Measurements from ENCODE around the gene PFKL. TPM values are rescaled to one million over a fixed set of nuclear protein-coding genes. Genes with fewer than 3 reads are reported as not detected.

PFKL gene
- total and polyA plus RNA-seq, 2 experiments from 2014 or later = 40.3 to 106 TPM

DNA sequence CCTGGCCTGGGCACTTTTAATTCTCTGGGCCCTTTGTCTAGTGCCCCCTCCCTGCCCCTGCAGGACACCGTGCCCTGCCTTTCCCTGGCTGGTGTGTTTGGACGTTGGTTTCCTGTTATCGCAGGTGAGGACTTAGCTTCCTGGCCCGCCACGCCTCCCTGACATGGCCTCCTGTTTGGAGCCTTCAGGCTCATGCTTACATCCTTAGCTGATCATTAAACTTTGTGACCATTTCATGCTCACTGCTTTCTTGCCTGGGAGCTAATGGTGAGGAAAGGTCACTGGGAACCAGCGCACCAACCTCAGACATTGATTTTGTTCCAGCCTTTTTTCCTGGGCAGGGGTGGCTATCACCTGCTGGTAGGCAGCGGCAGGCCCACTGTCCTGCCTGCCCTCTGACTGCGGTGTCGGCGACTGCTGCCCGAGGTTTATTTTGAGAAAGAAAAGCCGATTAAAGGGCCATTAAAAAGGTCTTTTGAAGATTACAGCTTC lies 3.7 kb downstream of the PFKL start (continued):
- TF ChIP-seq, protein P1, sequence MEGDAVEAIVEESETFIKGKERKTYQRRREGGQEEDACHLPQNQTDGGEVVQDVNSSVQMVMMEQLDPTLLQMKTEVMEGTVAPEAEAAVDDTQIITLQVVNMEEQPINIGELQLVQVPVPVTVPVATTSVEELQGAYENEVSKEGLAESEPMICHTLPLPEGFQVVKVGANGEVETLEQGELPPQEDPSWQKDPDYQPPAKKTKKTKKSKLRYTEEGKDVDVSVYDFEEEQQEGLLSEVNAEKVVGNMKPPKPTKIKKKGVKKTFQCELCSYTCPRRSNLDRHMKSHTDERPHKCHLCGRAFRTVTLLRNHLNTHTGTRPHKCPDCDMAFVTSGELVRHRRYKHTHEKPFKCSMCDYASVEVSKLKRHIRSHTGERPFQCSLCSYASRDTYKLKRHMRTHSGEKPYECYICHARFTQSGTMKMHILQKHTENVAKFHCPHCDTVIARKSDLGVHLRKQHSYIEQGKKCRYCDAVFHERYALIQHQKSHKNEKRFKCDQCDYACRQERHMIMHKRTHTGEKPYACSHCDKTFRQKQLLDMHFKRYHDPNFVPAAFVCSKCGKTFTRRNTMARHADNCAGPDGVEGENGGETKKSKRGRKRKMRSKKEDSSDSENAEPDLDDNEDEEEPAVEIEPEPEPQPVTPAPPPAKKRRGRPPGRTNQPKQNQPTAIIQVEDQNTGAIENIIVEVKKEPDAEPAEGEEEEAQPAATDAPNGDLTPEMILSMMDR (conservative IDR thresholded peaks at IDR 0.05; ENCODE audit: low read depth in 2 of 2) = no peak
- TF ChIP-seq, protein P2, sequence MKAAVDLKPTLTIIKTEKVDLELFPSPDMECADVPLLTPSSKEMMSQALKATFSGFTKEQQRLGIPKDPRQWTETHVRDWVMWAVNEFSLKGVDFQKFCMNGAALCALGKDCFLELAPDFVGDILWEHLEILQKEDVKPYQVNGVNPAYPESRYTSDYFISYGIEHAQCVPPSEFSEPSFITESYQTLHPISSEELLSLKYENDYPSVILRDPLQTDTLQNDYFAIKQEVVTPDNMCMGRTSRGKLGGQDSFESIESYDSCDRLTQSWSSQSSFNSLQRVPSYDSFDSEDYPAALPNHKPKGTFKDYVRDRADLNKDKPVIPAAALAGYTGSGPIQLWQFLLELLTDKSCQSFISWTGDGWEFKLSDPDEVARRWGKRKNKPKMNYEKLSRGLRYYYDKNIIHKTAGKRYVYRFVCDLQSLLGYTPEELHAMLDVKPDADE (IDR thresholded peaks at IDR 0.05) = no peak
- no peak for TF ChIP-seq EZH2phosphoT487 (IDR thresholded peaks at IDR 0.05; ENCODE audit: unreplicated experiment)
- no peak for TF ChIP-seq CREB1 (CRISPR knock-in tag; IDR thresholded peaks at IDR 0.05; ENCODE audit: low read depth)
- TF ChIP-seq STAT1 (IDR thresholded peaks at IDR 0.05; ENCODE audit: unreplicated experiment) = no peak
- TF ChIP-seq, protein P3, sequence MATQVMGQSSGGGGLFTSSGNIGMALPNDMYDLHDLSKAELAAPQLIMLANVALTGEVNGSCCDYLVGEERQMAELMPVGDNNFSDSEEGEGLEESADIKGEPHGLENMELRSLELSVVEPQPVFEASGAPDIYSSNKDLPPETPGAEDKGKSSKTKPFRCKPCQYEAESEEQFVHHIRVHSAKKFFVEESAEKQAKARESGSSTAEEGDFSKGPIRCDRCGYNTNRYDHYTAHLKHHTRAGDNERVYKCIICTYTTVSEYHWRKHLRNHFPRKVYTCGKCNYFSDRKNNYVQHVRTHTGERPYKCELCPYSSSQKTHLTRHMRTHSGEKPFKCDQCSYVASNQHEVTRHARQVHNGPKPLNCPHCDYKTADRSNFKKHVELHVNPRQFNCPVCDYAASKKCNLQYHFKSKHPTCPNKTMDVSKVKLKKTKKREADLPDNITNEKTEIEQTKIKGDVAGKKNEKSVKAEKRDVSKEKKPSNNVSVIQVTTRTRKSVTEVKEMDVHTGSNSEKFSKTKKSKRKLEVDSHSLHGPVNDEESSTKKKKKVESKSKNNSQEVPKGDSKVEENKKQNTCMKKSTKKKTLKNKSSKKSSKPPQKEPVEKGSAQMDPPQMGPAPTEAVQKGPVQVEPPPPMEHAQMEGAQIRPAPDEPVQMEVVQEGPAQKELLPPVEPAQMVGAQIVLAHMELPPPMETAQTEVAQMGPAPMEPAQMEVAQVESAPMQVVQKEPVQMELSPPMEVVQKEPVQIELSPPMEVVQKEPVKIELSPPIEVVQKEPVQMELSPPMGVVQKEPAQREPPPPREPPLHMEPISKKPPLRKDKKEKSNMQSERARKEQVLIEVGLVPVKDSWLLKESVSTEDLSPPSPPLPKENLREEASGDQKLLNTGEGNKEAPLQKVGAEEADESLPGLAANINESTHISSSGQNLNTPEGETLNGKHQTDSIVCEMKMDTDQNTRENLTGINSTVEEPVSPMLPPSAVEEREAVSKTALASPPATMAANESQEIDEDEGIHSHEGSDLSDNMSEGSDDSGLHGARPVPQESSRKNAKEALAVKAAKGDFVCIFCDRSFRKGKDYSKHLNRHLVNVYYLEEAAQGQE (IDR thresholded peaks at IDR 0.05; ENCODE audit: unreplicated experiment) = no peak
- no peak for TF ChIP-seq ZNF114 (CRISPR knock-in tag; IDR thresholded peaks at IDR 0.05)
- no peak for TF ChIP-seq ZNF331 (CRISPR knock-in tag; IDR thresholded peaks at IDR 0.05; ENCODE audit: low read depth)
- TF ChIP-seq EZH2 (IDR thresholded peaks at IDR 0.05; ENCODE audit: low read depth, unreplicated experiment) = no peak
- no peak for TF ChIP-seq JUNB (IDR thresholded peaks at IDR 0.05; ENCODE audit: unreplicated experiment)
- TF ChIP-seq NANOG (IDR thresholded peaks at IDR 0.05; ENCODE audit: borderline replicate concordance) = no peak
- TF ChIP-seq POLR2AphosphoS5 (IDR thresholded peaks at IDR 0.05; ENCODE audit: low read depth) = no peak

DNA sequence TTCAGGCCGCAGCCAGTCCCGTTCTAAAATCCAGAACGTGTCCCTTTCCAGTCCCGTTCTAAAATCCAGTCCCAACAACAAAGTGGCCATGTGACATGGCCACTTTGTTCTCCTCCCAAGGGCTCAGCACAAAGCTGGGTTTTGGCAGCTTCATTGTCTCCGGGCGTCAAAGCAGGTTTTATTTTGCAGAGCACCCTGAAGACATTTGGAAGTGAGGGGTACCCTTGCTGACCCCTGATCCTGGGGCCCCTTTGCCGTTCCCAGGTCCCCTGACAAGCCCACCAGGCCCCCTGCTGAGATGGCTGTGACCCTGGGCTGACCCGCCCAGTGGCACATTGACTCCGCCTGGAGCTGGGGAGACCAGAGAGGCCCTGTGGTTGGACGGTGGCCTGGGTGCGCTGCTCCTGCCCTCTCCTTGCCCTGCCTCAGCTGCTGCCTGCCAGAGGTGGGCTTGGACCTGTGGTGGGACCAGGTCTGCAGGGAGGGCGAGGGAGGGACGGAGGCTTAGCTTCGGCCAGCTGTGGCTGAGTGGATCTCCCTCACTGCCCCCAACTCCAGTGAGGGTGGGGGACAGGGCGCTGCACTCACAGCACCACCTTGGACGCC lies 4.3 kb downstream of the PFKL start:
- Histone ChIP-seq H3K27ac (ENCODE audit: low read depth) (no peak overlapping the region), H3K4me3 (no peak overlapping the region), H3F3A (replicated peaks; ENCODE audit: low read depth) (0 out of 2 replicates have a peak, but pooled peaks cover 4% of the 10 kb centered on the region), H4K20me1 (replicated peaks; ENCODE audit: insufficient read depth) (no peaks in the 10 kb centered on the region), H3K36me3 (ENCODE audit: insufficient read depth) (no peaks in the 10 kb centered on the region), H3K9me2 (ENCODE audit: insufficient read depth) (no peaks in the 10 kb centered on the region), H3K79me2 (replicated peaks; ENCODE audit: insufficient read depth) (0 out of 2 replicates have a peak, but pooled peaks cover 3% of the 10 kb centered on the region), H2AFZ (no peak overlapping the region), H3K4me2 (no peak overlapping the region), H3K4me1 (ENCODE audit: insufficient read depth) (no peaks in the 10 kb centered on the region), H3K27me3 (ENCODE audit: insufficient read depth) (no peaks in the 10 kb centered on the region)
- ATAC-seq (no peak), DNase-seq (ENCODE audit: low spot score) (no peak)
- Mint-ChIP-seq H3K27ac (no peak overlapping the region), H3K27me3 (ENCODE audit: insufficient read depth, low read depth, poor library complexity) (peaks cover 7% of the 10 kb centered on the region), H3K9me3 (no peaks in the 10 kb centered on the region), H3K4me1 (peaks cover 15% of the 10 kb centered on the region), H3K4me3 (no peak overlapping the region), H3K36me3 (ENCODE audit: low read depth) (no peaks in the 10 kb centered on the region)
- TF ChIP-seq CREB1 (CRISPR knock-in tag; IDR thresholded peaks at IDR 0.05; ENCODE audit: low read depth) (no peak), EZH2phosphoT487 (IDR thresholded peaks at IDR 0.05; ENCODE audit: unreplicated experiment) (no peak)
- TF ChIP-seq, protein P4, sequence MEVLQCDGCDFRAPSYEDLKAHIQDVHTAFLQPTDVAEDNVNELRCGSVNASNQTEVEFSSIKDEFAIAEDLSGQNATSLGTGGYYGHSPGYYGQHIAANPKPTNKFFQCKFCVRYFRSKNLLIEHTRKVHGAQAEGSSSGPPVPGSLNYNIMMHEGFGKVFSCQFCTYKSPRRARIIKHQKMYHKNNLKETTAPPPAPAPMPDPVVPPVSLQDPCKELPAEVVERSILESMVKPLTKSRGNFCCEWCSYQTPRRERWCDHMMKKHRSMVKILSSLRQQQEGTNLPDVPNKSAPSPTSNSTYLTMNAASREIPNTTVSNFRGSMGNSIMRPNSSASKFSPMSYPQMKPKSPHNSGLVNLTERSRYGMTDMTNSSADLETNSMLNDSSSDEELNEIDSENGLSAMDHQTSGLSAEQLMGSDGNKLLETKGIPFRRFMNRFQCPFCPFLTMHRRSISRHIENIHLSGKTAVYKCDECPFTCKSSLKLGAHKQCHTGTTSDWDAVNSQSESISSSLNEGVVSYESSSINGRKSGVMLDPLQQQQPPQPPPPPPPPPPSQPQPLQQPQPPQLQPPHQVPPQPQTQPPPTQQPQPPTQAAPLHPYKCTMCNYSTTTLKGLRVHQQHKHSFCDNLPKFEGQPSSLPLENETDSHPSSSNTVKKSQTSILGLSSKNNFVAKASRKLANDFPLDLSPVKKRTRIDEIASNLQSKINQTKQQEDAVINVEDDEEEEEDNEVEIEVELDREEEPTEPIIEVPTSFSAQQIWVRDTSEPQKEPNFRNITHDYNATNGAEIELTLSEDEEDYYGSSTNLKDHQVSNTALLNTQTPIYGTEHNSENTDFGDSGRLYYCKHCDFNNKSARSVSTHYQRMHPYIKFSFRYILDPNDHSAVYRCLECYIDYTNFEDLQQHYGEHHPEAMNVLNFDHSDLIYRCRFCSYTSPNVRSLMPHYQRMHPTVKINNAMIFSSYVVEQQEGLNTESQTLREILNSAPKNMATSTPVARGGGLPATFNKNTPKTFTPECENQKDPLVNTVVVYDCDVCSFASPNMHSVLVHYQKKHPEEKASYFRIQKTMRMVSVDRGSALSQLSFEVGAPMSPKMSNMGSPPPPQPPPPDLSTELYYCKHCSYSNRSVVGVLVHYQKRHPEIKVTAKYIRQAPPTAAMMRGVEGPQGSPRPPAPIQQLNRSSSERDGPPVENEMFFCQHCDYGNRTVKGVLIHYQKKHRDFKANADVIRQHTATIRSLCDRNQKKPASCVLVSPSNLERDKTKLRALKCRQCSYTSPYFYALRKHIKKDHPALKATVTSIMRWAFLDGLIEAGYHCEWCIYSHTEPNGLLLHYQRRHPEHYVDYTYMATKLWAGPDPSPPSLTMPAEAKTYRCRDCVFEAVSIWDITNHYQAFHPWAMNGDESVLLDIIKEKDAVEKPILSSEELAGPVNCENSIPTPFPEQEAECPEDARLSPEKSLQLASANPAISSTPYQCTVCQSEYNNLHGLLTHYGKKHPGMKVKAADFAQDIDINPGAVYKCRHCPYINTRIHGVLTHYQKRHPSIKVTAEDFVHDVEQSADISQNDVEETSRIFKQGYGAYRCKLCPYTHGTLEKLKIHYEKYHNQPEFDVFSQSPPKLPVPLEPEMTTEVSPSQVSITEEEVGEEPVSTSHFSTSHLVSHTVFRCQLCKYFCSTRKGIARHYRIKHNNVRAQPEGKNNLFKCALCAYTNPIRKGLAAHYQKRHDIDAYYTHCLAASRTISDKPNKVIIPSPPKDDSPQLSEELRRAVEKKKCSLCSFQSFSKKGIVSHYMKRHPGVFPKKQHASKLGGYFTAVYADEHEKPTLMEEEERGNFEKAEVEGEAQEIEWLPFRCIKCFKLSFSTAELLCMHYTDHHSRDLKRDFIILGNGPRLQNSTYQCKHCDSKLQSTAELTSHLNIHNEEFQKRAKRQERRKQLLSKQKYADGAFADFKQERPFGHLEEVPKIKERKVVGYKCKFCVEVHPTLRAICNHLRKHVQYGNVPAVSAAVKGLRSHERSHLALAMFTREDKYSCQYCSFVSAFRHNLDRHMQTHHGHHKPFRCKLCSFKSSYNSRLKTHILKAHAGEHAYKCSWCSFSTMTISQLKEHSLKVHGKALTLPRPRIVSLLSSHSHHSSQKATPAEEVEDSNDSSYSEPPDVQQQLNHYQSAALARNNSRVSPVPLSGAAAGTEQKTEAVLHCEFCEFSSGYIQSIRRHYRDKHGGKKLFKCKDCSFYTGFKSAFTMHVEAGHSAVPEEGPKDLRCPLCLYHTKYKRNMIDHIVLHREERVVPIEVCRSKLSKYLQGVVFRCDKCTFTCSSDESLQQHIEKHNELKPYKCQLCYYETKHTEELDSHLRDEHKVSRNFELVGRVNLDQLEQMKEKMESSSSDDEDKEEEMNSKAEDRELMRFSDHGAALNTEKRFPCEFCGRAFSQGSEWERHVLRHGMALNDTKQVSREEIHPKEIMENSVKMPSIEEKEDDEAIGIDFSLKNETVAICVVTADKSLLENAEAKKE (CRISPR knock-in tag; IDR thresholded peaks at IDR 0.05) = no peak
